AG09319 (cell line): ENCODE data around the gene TGIF1.
A peak's percentile ranks its signal among the peaks of the same experiment; 100 is the strongest.

Experiments
- DNase-seq: peaks from one replicate; pipeline ENCODE4 v3.0.0-alpha.2; 2010; ENCODE audit warnings: low read depth; ENCODE audit errors: extremely low read depth
- TF ChIP-seq, protein P1 (sequence below): IDR thresholded peaks from 2 replicates; pipeline ENCODE4 v1.5.1; 2011; ENCODE audit warnings: low read depth, mild to moderate bottlenecking, inconsistent platforms, low read length, moderate library complexity

Gene TGIF1

DNA sequence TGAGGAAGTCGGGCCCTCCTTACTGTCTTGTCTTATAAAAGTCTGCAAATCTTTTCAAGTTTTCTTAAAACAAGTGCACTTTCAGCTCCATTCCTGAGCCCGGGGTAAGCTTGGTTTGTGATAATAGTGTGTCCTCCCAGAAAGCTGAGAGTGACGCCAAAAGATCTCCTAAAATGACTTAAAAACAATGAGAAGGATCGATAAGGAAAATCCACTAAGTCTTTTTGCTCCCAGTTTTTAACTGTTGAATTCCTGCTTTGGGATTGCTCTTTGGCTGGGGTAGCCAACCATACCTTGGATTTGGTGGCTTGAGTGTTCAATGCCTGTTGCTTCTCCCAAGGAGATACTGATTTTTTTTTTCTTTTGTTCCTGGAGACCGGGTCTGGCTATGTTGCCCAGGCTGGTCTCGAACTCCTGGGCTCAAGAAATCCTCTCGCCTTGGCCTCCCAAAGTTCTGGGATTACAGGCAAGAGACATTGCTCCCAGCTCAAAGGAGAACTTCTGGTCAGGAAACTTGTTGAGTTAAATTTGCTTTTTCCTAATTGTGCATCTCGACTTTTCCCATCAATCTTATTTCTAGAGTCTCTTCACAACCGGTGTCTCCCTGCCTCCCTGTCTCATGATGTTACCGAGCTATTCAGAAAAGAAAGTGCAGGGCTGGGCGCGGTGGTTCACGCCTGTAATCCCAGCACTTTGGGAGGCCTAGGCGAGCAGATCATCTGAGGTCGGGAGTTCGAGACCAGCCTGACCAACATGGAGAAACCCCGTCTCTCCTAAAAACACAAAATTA is 3.0 kb downstream of the TGIF1 start:
- no peak for DNase-seq
- TF ChIP-seq, protein P1, sequence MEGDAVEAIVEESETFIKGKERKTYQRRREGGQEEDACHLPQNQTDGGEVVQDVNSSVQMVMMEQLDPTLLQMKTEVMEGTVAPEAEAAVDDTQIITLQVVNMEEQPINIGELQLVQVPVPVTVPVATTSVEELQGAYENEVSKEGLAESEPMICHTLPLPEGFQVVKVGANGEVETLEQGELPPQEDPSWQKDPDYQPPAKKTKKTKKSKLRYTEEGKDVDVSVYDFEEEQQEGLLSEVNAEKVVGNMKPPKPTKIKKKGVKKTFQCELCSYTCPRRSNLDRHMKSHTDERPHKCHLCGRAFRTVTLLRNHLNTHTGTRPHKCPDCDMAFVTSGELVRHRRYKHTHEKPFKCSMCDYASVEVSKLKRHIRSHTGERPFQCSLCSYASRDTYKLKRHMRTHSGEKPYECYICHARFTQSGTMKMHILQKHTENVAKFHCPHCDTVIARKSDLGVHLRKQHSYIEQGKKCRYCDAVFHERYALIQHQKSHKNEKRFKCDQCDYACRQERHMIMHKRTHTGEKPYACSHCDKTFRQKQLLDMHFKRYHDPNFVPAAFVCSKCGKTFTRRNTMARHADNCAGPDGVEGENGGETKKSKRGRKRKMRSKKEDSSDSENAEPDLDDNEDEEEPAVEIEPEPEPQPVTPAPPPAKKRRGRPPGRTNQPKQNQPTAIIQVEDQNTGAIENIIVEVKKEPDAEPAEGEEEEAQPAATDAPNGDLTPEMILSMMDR = no peak

DNA sequence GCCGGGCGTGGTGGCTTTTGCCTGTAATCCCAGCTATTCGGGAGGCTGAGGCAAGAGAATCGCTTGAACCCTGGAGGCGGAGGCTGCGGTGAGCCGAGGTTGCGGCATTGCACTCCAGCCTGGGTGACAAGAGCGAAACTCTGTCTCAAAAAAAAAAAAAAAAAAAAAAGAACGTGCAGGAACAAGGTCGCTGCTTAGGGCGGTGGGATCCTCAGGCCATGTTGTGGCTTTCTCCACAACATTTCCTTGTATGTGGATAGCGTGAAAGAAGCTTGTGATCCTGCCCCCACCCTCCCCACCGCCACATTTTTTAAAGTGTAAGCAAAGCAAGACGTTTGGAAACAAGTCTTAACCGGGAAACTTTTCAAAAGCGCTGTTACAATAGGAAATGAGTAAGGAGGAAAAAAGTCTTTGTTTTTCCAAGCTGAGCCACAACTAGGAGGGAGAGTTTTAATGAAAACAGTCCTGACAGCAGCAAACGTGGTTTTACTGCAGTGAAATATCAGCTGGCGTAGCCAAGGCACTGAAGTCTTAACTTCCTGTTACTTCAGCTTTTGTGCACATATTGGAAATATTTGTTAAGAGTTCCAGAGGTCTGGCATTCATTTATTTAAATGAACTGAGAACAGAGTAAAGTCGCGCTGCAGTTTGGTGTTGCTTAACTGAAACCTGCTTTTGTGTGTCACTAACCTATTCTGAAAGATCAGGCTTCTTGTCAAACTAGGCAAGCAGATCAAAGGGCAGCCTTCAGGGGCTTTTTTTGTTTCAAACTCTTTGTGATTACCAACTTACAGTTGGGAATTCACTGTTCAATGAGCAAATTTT is 3.8 kb downstream of the TGIF1 start:
- DNase-seq = peak; percentile 97
- TF ChIP-seq, protein P1 = no peak

GRCh38 chr18:3454365-3455089 is 4.6 kb downstream of the TGIF1 start:
- no peak for DNase-seq
- TF ChIP-seq, protein P1 = peak; percentile 71

GRCh38 chr18:3455090-3455635 is 5.2 kb downstream of the TGIF1 start:
- DNase-seq = no peak
- TF ChIP-seq, protein P1 = no peak

GRCh38 chr18:3455907-3456685 is 6.1 kb downstream of the TGIF1 start:
- no peak for DNase-seq
- TF ChIP-seq, protein P1 = no peak

DNA sequence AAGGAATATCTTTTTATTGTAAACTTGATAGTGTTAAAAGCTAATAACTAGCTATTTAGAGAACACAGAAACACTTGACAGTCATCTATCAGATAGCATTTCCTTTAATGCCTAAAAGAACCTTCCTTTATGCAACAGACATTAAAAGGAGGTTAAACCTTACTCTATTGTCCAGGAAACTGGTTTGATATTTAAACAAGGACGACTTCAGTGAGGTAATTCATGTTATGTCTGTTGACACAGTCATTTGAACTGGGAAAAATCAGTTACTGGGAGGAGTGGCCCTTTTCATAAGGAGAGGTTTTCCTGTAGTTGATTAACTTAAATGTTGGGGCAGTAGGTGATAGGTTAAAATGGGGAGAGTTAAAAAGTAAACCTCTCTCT is 6.7 kb downstream of the TGIF1 start:
- no peak for DNase-seq
- TF ChIP-seq, protein P1 = no peak
